SK-N-SH (cell line): ENCODE data around the gene ETV3. TPM values are rescaled to one million over a fixed set of nuclear protein-coding genes. Genes with fewer than 3 reads are reported as not detected.

Experiments used
- CTCF ChIA-PET: fragments of 300-600, 350-600 bp; formaldehyde crosslinking; extraction: SDS; loops from one replicate; lab custom pipeline; 2021; lab: Yijun Ruan, JAX
- POLR2A ChIA-PET: fragments of 350-600 bp; sonication (Branson Sonifier 250); formaldehyde crosslinking; extraction: SDS; loops from one replicate; lab custom pipeline; 2020; ENCODE audit warnings: antibody characterized with exemption, inconsistent platforms; lab: Yijun Ruan, JAX
- DNase-seq: peaks from one replicate; pipeline ENCODE4 v3.0.0; 2012
- H2AFZ ChIP-seq: fragments of 200-600 bp; sonication (generic); 2 replicates; pipeline ENCODE4 v1.8.1; 2016; ENCODE audit warnings: antibody characterized with exemption, mild to moderate bottlenecking, low read depth
- H3F3A ChIP-seq: fragments of 200-600 bp; sonication (generic); replicated peaks from 2 replicates; pipeline ENCODE3; 2016; ENCODE audit warnings: antibody characterized with exemption, mild to moderate bottlenecking; ENCODE audit not compliant: insufficient read depth
- H3K27ac ChIP-seq, 2 experiments: fragments of 200-500 bp in 1 of 2; fragments of 200-600 bp in 1 of 2; sonication (Bioruptor generic) in 1 of 2; sonication (generic), shearing (Covaris generic) in 1 of 2; 2 replicates each; pipeline versions ENCODE4 v1.5.1 to v1.6.1; 2014 to 2016; ENCODE audit warnings: low read depth in 2 of 2, inconsistent platforms in 1 of 2, low read length in 1 of 2, mild to moderate bottlenecking in 1 of 2, mixed read lengths in 1 of 2
- H3K27me3 ChIP-seq: fragments of 200-600 bp; sonication (generic), shearing (Covaris generic); 2 replicates; pipeline ENCODE4 v1.6.1; 2016; ENCODE audit warnings: mixed run types; ENCODE audit not compliant: insufficient read depth
- H3K36me3 ChIP-seq, 2 experiments: fragments of 200-500 bp in 1 of 2; fragments of 200-600 bp in 1 of 2; sonication (Bioruptor generic) in 1 of 2; sonication (generic) in 1 of 2; replicated peaks in 1 of 2; 2 replicates each; pipeline versions ENCODE3 to v1.5.1; 2014 to 2016; ENCODE audit warnings: low read length in 1 of 2, mild to moderate bottlenecking in 1 of 2; ENCODE audit not compliant: insufficient read depth in 2 of 2, control insufficient read depth in 1 of 2
- H3K4me1 ChIP-seq, 2 experiments: fragments of 200-500 bp in 1 of 2; fragments of 200-600 bp in 1 of 2; sonication (Bioruptor generic) in 1 of 2; sonication (generic), shearing (Covaris generic) in 1 of 2; 2 replicates each; pipeline versions ENCODE4 v1.5.1 to v1.6.1; 2014 to 2016; ENCODE audit warnings: low read depth in 1 of 2, low read length in 1 of 2, mixed run types in 1 of 2; ENCODE audit not compliant: insufficient read depth in 2 of 2, control insufficient read depth in 1 of 2
- H3K4me2 ChIP-seq: fragments of 200-600 bp; sonication (generic), shearing (Covaris generic); 2 replicates; pipeline ENCODE4 v1.6.1; 2017; ENCODE audit warnings: mixed run types
- H3K4me3 ChIP-seq, 2 experiments: fragments of 200-500 bp in 1 of 2; fragments of 200-600 bp in 1 of 2; sonication (Bioruptor generic) in 1 of 2; sonication (generic), shearing (Covaris generic) in 1 of 2; 2 replicates each; pipeline versions ENCODE4 v1.5.1 to v1.8.1; 2014 to 2016; ENCODE audit warnings: low read depth in 2 of 2, inconsistent platforms in 1 of 2, low read length in 1 of 2, mild to moderate bottlenecking in 1 of 2, mixed read lengths in 1 of 2, moderate library complexity in 1 of 2
- H3K79me2 ChIP-seq: fragments of 200-600 bp; sonication (generic); 2 replicates; pipeline ENCODE4 v1.8.1; 2017; ENCODE audit warnings: mild to moderate bottlenecking; ENCODE audit not compliant: insufficient read depth
- H3K9ac ChIP-seq: fragments of 200-600 bp; sonication (generic); 2 replicates; pipeline ENCODE4 v1.6.1; 2017; ENCODE audit warnings: mixed run types
- H3K9me2 ChIP-seq: fragments of 200-600 bp; sonication (generic); 2 replicates; pipeline ENCODE4 v1.6.1; 2017; ENCODE audit warnings: mixed run types
- H3K9me3 ChIP-seq: fragments of 200-600 bp; sonication (generic); 2 replicates; pipeline ENCODE4 v1.6.1; 2017; ENCODE audit warnings: mixed run types, mild to moderate bottlenecking, moderate library complexity
- H4K20me1 ChIP-seq: fragments of 200-600 bp; sonication (generic); 2 replicates; pipeline ENCODE4 v1.6.1; 2017; ENCODE audit warnings: mild to moderate bottlenecking, mixed run types; ENCODE audit not compliant: insufficient read depth
- ELF1 ChIP-seq: IDR thresholded peaks from 2 replicates; pipeline ENCODE4 v1.4.0; 2012
- EP300 ChIP-seq, 2 experiments: IDR thresholded peaks; 2 replicates each; pipeline versions ENCODE4 v1.4.0 to v1.6.1; 2012; ENCODE audit warnings: borderline replicate concordance in 1 of 2, low read depth in 1 of 2, low read length in 1 of 2
- EZH2phosphoT487 ChIP-seq: fragments of 200-600 bp; sonication (generic); IDR thresholded peaks from 2 replicates; pipeline ENCODE4 v1.6.1; 2017; ENCODE audit warnings: low read depth, mixed run types, mild to moderate bottlenecking, antibody characterized with exemption, moderate library complexity, borderline replicate concordance
- FOSL2 ChIP-seq: IDR thresholded peaks from 2 replicates; pipeline ENCODE4 v1.4.0; 2012; ENCODE audit warnings: low read depth, mild to moderate bottlenecking, moderate library complexity, borderline replicate concordance
- FOXM1 ChIP-seq: IDR thresholded peaks from 2 replicates; pipeline ENCODE4 v1.4.0; 2012; ENCODE audit warnings: low read depth, mild to moderate bottlenecking
- JUND ChIP-seq: IDR thresholded peaks from 2 replicates; pipeline ENCODE4 v1.4.0; 2012
- NFIC ChIP-seq: IDR thresholded peaks from 2 replicates; pipeline ENCODE4 v1.4.0; 2012; ENCODE audit warnings: borderline replicate concordance
- YY1 ChIP-seq: IDR thresholded peaks from 2 replicates; pipeline ENCODE4 v1.4.0; 2012; ENCODE audit warnings: low read depth, mild to moderate bottlenecking
- WGBS: methylation state at CpG from one replicate; pipeline ENCODE4 v1.1.6; 2017; ENCODE audit warnings: low lambda C conversion rate; 5-methylcytosine and 5-hydroxymethylcytosine counted together
- polyA plus RNA-seq, 3 experiments: library from polyadenylated mRNA; depleted of rRNA; stranded (reverse); fragments of >200 nt; gene quantifications; 2 replicates each; pipeline ENCODE4 v1.2.3, GENCODE V29; 2012
- TF ChIP-seq, protein P1 (sequence below): IDR thresholded peaks from 2 replicates; pipeline ENCODE4 v1.4.0; 2012; ENCODE audit warnings: low read depth
- TF ChIP-seq, protein P2 (sequence below): fragments of 150-350 bp; IDR thresholded peaks from 2 replicates; pipeline ENCODE4 v1.6.1; 2016; ENCODE audit warnings: mild to moderate bottlenecking, low read depth, low read length
- TF ChIP-seq, protein P3 (sequence below): IDR thresholded peaks from 2 replicates; pipeline ENCODE4; 2012
- TF ChIP-seq, protein P4 (sequence below): IDR thresholded peaks from 2 replicates; pipeline ENCODE4 v1.4.0; 2012; ENCODE audit warnings: low read depth, borderline replicate concordance
- TF ChIP-seq, protein P5 (sequence below): fragments of 150-350 bp; IDR thresholded peaks from 2 replicates; pipeline ENCODE4 v1.6.1; 2017; ENCODE audit warnings: antibody characterized with exemption, low read length, low read depth, borderline replicate concordance
- TF ChIP-seq, protein P6 (sequence below): fragments of 200-600 bp; sonication (generic); IDR thresholded peaks from 2 replicates; pipeline ENCODE4 v1.6.1; 2017; ENCODE audit warnings: antibody characterized with exemption, mild to moderate bottlenecking, moderate library complexity

The ETV3 gene
- polyA plus RNA-seq, 1 of the 3 experiments (the other 2 are of a cell fraction), result 5.4 TPM

DNA sequence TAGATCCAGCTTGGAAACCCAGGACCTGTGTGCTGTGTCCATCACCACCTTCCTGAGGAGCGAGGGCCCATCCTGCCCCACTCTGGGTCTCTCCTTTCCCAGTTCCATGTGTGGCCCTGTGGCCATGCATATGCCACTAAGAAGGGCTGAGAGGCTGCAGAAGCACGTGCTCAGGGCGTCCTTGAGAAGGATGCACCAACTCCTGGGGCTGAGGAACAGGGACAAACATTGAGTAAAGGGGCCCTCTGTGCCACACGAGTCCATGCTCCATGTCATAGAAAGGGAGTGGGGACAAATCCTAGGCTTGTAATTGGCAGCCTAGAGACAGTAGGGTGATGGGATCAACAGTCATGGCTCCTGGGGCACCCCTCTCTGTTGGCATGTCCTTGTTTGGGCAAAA, 47.0 kb downstream of the ETV3 start:
- H3K27me3 ChIP-seq, result no peaks in the 10 kb centered on the region
- no peaks in the 10 kb centered on the region for H3K36me3 ChIP-seq
- no peaks in the 10 kb centered on the region for H4K20me1 ChIP-seq
- H2AFZ ChIP-seq, result no peak overlapping the region
- no peak overlapping the region for H3K27ac ChIP-seq
- peaks cover 6 to 7% of the 10 kb centered on the region in 2 experiments; a peak in 2 of 4 replicates for H3K4me1 ChIP-seq
- DNase-seq, result no peak
- H3K9me2 ChIP-seq, result no peaks in the 10 kb centered on the region
- POLR2A ChIA-PET, result interaction anchor here (1.4 kb wide), 1 partner anchor 65 kb away, joined by 13 read pairs; no protein-coding TSS in a partner anchor
- no peaks in the 10 kb centered on the region for H3K9me3 ChIP-seq
- no peak overlapping the region for H3K4me2 ChIP-seq
- TF ChIP-seq, protein P1, sequence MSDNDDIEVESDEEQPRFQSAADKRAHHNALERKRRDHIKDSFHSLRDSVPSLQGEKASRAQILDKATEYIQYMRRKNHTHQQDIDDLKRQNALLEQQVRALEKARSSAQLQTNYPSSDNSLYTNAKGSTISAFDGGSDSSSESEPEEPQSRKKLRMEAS, result no peak
- TF ChIP-seq, all 33 proteins: peak for 0
- no peak overlapping the region for H3K9ac ChIP-seq
- CTCF ChIA-PET, result interaction anchor here (0.9 to 13.6 kb wide), 24 partner anchors 8 to 164 kb away, joined by 3 to 586 read pairs (median 10); partner anchors contain the start of genes ETV3 and ETV3L
- 51% methylated on average over 4 of the region's 4 CpGs for WGBS
- no peak overlapping the region for H3K4me3 ChIP-seq
- no peaks in the 10 kb centered on the region for H3F3A ChIP-seq
- no peaks in the 10 kb centered on the region for H3K79me2 ChIP-seq

DNA sequence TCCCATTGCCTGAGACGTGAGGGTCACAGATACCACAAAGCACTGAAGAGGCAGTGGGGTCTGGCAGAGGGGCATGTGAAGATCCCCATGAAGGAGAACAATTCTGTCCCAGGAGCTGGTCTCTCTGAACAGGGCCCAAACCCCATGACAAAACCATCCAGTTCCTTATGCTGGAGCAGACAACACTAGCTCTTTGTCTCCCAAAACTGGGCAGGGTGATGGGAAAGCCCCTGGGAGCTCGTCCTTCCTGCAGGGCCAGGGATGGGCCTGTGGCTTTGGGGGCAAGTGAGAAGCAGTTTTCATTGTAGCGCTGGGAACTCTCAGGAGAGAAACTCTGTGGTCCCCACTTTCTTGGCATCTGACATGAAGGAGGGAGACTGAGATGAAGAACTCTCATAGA, 47.4 kb downstream of the ETV3 start:
- H3K36me3 ChIP-seq, result no peaks in the 10 kb centered on the region
- 63% methylated on average over 3 of the region's 3 CpGs for WGBS
- no peaks in the 10 kb centered on the region for H3K27me3 ChIP-seq
- CTCF ChIA-PET, result interaction anchor here (0.9 to 13.6 kb wide), 37 partner anchors 8 to 163 kb away, joined by 3 to 586 read pairs (median 7); partner anchors contain the start of genes ETV3 and ETV3L
- H3K4me3 ChIP-seq, result no peak overlapping the region
- no peaks in the 10 kb centered on the region for H3K79me2 ChIP-seq
- H3K4me2 ChIP-seq, result no peak overlapping the region
- no peak overlapping the region for H2AFZ ChIP-seq
- no peak overlapping the region for H3K27ac ChIP-seq
- no peaks in the 10 kb centered on the region for H3K9me2 ChIP-seq
- DNase-seq, result no peak
- no peaks in the 10 kb centered on the region for H3F3A ChIP-seq
- H3K4me1 ChIP-seq, result peaks cover 6 to 7% of the 10 kb centered on the region in 2 experiments; a peak in 2 of 4 replicates
- H4K20me1 ChIP-seq, result no peaks in the 10 kb centered on the region
- H3K9me3 ChIP-seq, result no peaks in the 10 kb centered on the region
- no peak overlapping the region for H3K9ac ChIP-seq
- POLR2A ChIA-PET, result interaction anchor here (1.0 to 1.4 kb wide), 2 partner anchors 48 to 65 kb away, joined by 5 to 13 read pairs; no protein-coding TSS in a partner anchor
- TF ChIP-seq ELF1, result no peak
- TF ChIP-seq, protein P2, sequence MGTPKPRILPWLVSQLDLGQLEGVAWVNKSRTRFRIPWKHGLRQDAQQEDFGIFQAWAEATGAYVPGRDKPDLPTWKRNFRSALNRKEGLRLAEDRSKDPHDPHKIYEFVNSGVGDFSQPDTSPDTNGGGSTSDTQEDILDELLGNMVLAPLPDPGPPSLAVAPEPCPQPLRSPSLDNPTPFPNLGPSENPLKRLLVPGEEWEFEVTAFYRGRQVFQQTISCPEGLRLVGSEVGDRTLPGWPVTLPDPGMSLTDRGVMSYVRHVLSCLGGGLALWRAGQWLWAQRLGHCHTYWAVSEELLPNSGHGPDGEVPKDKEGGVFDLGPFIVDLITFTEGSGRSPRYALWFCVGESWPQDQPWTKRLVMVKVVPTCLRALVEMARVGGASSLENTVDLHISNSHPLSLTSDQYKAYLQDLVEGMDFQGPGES, result no peak
- no peak for TF ChIP-seq NFIC
- no peak for TF ChIP-seq JUND
- TF ChIP-seq EZH2phosphoT487, result no peak
- TF ChIP-seq, protein P3, sequence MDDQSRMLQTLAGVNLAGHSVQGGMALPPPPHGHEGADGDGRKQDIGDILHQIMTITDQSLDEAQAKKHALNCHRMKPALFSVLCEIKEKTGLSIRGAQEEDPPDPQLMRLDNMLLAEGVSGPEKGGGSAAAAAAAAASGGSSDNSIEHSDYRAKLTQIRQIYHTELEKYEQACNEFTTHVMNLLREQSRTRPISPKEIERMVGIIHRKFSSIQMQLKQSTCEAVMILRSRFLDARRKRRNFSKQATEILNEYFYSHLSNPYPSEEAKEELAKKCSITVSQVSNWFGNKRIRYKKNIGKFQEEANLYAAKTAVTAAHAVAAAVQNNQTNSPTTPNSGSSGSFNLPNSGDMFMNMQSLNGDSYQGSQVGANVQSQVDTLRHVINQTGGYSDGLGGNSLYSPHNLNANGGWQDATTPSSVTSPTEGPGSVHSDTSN, result no peak
- no peak for TF ChIP-seq FOXM1
- TF ChIP-seq, protein P4, sequence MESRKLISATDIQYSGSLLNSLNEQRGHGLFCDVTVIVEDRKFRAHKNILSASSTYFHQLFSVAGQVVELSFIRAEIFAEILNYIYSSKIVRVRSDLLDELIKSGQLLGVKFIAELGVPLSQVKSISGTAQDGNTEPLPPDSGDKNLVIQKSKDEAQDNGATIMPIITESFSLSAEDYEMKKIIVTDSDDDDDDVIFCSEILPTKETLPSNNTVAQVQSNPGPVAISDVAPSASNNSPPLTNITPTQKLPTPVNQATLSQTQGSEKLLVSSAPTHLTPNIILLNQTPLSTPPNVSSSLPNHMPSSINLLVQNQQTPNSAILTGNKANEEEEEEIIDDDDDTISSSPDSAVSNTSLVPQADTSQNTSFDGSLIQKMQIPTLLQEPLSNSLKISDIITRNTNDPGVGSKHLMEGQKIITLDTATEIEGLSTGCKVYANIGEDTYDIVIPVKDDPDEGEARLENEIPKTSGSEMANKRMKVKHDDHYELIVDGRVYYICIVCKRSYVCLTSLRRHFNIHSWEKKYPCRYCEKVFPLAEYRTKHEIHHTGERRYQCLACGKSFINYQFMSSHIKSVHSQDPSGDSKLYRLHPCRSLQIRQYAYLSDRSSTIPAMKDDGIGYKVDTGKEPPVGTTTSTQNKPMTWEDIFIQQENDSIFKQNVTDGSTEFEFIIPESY, result no peak
- no peak for TF ChIP-seq YY1
- TF ChIP-seq FOSL2, result no peak
- TF ChIP-seq, protein P5, sequence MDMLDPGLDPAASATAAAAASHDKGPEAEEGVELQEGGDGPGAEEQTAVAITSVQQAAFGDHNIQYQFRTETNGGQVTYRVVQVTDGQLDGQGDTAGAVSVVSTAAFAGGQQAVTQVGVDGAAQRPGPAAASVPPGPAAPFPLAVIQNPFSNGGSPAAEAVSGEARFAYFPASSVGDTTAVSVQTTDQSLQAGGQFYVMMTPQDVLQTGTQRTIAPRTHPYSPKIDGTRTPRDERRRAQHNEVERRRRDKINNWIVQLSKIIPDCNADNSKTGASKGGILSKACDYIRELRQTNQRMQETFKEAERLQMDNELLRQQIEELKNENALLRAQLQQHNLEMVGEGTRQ, result no peak
- TF ChIP-seq, protein P1, result no peak
- TF ChIP-seq EP300 (IDR thresholded peaks at IDR 0.05; ENCODE audit: borderline replicate concordance in 1 of 2, low read depth in 1 of 2, low read length in 1 of 2), result no peak
- TF ChIP-seq, protein P6, sequence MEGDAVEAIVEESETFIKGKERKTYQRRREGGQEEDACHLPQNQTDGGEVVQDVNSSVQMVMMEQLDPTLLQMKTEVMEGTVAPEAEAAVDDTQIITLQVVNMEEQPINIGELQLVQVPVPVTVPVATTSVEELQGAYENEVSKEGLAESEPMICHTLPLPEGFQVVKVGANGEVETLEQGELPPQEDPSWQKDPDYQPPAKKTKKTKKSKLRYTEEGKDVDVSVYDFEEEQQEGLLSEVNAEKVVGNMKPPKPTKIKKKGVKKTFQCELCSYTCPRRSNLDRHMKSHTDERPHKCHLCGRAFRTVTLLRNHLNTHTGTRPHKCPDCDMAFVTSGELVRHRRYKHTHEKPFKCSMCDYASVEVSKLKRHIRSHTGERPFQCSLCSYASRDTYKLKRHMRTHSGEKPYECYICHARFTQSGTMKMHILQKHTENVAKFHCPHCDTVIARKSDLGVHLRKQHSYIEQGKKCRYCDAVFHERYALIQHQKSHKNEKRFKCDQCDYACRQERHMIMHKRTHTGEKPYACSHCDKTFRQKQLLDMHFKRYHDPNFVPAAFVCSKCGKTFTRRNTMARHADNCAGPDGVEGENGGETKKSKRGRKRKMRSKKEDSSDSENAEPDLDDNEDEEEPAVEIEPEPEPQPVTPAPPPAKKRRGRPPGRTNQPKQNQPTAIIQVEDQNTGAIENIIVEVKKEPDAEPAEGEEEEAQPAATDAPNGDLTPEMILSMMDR, result no peak
